HG02943 (cell line): ENCODE data around the gene ARHGAP44.
A peak's percentile ranks its signal among the peaks of the same experiment; 100 is the strongest.

Experiments
- ATAC-seq: cut with Tn5 transposase; IDR thresholded peaks from one replicate; pipeline ENCODE4 v1.9.1; 2021; ENCODE audit warnings: mild to moderate bottlenecking, low read depth, moderate library complexity; ENCODE audit not compliant: unreplicated experiment

The ARHGAP44 gene

DNA sequence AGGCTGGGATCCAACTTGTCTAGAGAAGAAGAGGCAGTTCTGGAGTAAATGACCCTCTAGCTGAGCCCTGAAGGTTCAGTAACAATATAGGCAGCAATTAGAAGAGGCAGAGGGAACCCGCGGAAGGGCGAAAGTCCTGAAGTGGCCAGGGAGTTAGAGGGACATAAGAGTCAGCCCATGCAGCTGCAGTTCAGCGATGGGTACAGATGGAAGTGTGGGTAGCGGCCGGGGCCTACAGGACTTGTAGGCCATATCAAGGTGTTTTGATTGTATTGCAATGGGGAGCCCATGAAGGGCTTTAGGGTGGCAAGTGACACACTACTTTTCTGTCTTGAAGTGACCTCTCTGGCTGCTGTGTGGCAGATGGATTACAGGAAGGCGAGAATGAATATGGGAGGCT lies 225.5 kb downstream of the ARHGAP44 start:
- ATAC-seq, result no peak

GRCh38 chr17:13016881-13017654 lies 227.8 kb downstream of the ARHGAP44 start:
- peak; percentile 19 for ATAC-seq

GRCh38 chr17:13017655-13018459 lies 228.6 kb downstream of the ARHGAP44 start, which contains the start of gene ELAC2:
TSS of gene ELAC2 (minus strand) at chr17:13018027. CDS start at chr17:13017947, 80 bp downstream.
- ATAC-seq, result peak; percentile 99

DNA sequence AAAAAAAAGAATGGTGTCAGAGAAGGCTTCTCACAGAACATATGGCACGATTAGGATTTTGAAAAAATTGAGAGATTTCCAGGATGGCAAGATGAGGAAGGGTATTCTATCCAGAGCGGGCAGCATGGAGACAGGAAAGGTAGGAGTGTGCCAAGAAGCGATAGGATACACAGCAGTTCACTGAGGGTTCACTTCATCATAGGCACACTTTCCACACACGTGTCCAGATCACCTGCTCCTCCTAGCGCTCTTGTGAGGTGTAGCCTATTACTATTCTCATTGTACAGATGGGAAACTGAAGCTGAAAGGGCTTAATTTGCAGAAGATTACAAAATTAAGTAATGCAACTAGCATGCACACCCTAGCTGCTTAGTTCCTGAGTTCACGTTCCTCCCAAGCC lies 234.7 kb downstream of the ARHGAP44 start:
- ATAC-seq, result no peak

DNA sequence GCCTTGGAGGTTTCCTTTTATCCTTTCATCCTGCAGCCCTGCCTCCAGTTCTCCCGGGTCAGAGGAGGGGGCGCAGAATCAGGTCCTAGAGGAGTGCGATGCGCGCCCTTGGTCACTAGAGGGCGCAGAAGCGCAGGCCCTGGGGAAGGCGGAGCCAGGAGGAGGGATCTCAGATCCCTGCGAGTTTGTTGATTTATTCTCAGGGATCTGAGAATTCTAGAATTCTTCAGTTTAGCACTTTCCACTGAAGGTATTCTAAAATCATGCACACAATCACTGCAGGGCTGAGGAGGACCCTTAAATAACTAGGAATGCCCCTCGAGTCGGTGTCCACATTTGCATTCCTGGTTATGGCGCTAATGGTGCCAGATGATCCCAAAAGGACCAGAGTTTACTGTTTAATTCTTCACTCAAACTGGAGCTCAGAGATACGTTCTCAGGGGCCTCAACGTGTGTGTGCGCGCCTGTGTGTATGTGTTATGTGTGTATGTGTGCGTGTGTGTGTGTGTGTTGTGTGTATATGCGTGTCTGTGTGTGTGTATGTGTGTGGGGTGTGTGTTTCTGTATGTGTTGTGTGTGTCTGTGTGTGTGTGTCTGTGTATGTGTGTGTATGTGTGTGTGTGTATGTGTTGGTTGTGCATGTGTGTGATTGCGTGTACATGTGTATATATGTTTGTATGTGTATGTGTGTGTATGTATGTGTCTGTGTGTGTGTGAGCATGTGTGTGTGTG lies 235.4 kb downstream of the ARHGAP44 start:
- peak; percentile 74 for ATAC-seq

DNA sequence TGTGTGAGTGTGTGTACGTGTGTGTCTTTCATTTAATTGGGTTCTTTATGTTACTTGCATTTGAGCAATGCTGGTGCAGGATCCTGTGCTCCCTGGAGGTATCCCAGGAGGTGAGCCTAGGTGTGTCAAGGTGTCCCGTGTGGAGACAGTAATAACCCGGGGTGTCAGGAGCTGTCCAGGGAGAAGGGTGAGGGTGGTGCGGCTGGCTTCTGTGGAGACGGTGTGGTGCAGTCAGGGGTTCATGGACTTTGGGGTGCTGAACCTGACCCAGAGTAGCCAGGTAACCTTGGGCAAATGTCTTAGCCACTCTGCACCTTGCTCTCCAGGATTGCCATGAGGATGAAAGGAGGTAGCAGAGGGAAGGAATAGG lies 235.9 kb downstream of the ARHGAP44 start:
- no peak for ATAC-seq

GRCh38 chr17:13025687-13026086 lies 236.4 kb downstream of the ARHGAP44 start:
- no peak for ATAC-seq

DNA sequence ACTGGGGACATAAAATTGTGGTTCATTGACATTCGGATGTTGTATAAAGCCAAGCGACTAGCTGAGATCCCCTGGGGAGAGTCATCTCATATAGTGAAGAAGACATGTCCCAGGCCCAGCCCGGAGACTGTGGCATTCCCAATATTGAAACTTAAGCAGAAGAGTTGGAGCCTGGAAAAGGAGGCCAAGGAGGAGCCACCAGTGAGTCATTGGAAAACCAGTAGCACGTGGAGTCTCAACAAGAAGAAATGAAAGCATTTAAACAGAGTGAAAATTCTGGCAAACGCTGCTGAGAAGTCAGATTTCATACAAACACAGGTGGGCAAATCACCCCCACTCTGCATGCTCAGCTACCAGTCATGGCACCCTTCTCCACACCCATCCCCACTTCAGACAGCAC lies 237.9 kb downstream of the ARHGAP44 start:
- ATAC-seq, result no peak

- no peak for ATAC-seq
These were observed 240.0 kb downstream of the ARHGAP44 start for GRCh38 chr17:13029340-13029739.

GRCh38 chr17:13030056-13030455 lies 240.8 kb downstream of the ARHGAP44 start:
- ATAC-seq, result no peak

GRCh38 chr17:13030459-13031300 lies 241.4 kb downstream of the ARHGAP44 start:
- no peak for ATAC-seq

GRCh38 chr17:13031718-13032350 lies 242.5 kb downstream of the ARHGAP44 start:
- ATAC-seq, result no peak

DNA sequence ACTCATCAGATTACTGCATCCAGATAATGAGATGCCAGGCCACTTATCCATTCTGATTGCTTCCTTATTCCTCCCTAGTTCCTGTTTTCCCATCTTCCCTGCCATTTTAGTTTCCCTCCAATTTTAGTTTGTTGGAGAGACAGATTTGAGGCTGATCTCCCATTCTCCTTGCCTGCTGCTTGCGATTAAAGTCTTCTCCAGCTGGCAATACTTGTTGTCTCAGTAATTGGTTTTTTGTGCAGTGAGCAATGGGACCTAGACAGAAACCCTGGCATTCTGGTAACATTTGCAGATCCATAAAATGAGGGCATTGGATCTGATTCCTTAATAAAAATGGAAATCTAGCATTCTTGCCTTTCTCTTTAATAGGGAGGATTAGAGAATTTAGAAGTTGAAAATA lies 246.1 kb downstream of the ARHGAP44 start:
- no peak for ATAC-seq

DNA sequence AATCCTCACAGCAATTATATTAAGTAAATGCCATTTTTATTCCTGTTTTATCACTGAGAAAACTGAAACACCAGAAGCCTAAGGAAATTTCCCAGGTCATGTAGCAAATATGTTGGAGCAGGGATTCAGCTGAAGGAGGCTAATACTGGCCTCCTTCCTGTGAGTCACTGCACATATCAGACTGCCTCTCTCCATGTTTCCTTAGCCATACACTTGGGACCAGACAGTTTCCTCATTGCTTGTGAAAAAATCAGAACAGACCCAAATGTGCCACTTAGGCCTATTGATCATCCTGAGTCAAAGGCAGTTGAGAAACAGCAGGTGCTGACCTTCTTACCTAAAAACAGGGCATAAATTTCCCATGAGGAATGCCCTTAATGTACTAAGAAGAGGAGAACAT lies 247.5 kb downstream of the ARHGAP44 start:
- ATAC-seq, result no peak

GRCh38 chr17:13038931-13039665 lies 249.8 kb downstream of the ARHGAP44 start:
- ATAC-seq, result no peak
